Esophagus muscularis mucosa (tissue), 4 donors: ENCODE data around the gene RELL2. TPM values are rescaled to one million over a fixed set of nuclear protein-coding genes. Genes with fewer than 3 reads are reported as not detected.

Experiments
- DNase-seq: peaks from one replicate; pipeline ENCODE4 v3.0.0-alpha.2; 2017; ENCODE audit errors: extremely low spot score
- H3K27ac ChIP-seq, 4 donors: fragments of 200-600 bp; sonication (generic); replicated peaks in 1 of 4; 1 replicate in 3 of 4; 2 replicates in 1 of 4; pipeline ENCODE4 v1.5.1; 2016 to 2019; ENCODE audit warnings: mild to moderate bottlenecking in 1 of 4
- H3K27me3 ChIP-seq, 4 donors: fragments of 200-600 bp; sonication (generic); one replicate each; pipeline versions ENCODE4 v1.5.1 to v1.6.0; 2016 to 2019
- H3K36me3 ChIP-seq, 4 donors: fragments of 200-600 bp; sonication (generic); one replicate each; pipeline ENCODE4 v1.5.1; 2016 to 2019
- H3K4me1 ChIP-seq, 4 donors: fragments of 200-600 bp; sonication (generic); one replicate each; pipeline ENCODE4 v1.5.1; 2016 to 2019
- H3K4me3 ChIP-seq, 4 donors: fragments of 200-600 bp; sonication (generic); 1 replicate in 2 of 4; 2 replicates in 2 of 4; pipeline ENCODE4 v1.5.1; 2016 to 2019; ENCODE audit warnings: mild to moderate bottlenecking in 4 of 4, moderate library complexity in 1 of 4
- H3K9me3 ChIP-seq, 4 donors: fragments of 200-600 bp; sonication (generic); 1 replicate in 3 of 4; 2 replicates in 1 of 4; pipeline ENCODE4 v1.5.1; 2016 to 2019
- CTCF ChIP-seq, 3 experiments: fragments of 200-600 bp in 2 of 3; fragments of 450-650 bp in 1 of 3; sonication (generic) in 2 of 3; IDR thresholded peaks; one replicate each; pipeline ENCODE4 v1.5.1; 2017 to 2019; ENCODE audit warnings: antibody characterized with exemption in 3 of 3, mild to moderate bottlenecking in 2 of 3, moderate library complexity in 1 of 3
- EP300 ChIP-seq: sonication (generic); formaldehyde crosslinking; IDR thresholded peaks from one replicate; pipeline ENCODE4 v1.6.1; 2017; ENCODE audit warnings: antibody characterized with exemption
- POLR2A ChIP-seq: fragments of 450-650 bp; IDR thresholded peaks from one replicate; pipeline ENCODE4 v1.6.1; 2017; ENCODE audit warnings: antibody characterized with exemption, moderate library complexity, mild to moderate bottlenecking, low read depth
- POLR2AphosphoS5 ChIP-seq, 2 donors: sonication (generic); formaldehyde crosslinking; IDR thresholded peaks; one replicate each; pipeline ENCODE4 v1.6.1; 2017; ENCODE audit warnings: antibody characterized with exemption in 2 of 2
- WGBS: methylation state at CpG from one replicate; pipeline ENCODE4 v1.1.5; 2018; 5-methylcytosine and 5-hydroxymethylcytosine counted together
- intact Hi-C: fragments of 100-400 bp; cut with DNase I; formaldehyde crosslinking; loops from one replicate; pipeline ENCODE4 v1.15.1; 2023
- total RNA-seq, 4 donors: library from RNA; depleted of rRNA; stranded (reverse); fragments of >200 nt; gene quantifications; one replicate each; pipeline versions ENCODE4 v1.1.0 to v1.2.1, GENCODE V29; 2016

The RELL2 gene
- total RNA-seq, 4 donors from 2014 or later: 1.2 to 5.1 (median 2.6) TPM

DNA sequence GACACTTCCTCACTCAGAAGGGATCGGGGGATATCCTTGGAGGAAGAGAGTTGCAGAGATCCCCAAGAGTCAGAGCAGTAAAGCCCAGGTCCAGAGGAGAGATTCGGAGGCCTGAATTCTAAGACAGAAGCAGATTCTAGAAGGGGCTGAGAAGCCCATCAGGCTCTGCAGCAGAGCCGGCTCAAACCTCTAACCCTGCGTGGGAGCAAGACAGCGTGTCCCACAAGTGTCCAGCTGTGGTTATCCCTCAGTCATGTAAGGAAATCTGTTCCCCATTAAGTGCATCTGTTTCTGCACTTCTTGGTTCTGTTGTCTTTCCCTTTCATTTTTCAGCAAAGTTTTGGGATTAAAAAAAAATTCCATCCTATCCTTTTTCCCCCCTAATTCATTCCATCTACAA, 13.2 kb upstream of the RELL2 start:
- Histone ChIP-seq H3K9me3 (no peaks in the 10 kb centered on the region), H3K27me3 (no peaks in the 10 kb centered on the region), H3K4me1 (peaks cover 3 to 8% (median 5%) of the 10 kb centered on the region in 4 donors), H3K36me3 (peaks cover 45 to 84% (median 77%) of the 10 kb centered on the region in 4 donors), H3K4me3 (no peak overlapping the region), H3K27ac (no peak overlapping the region)
- 97% methylated on average over 5 of the region's 5 CpGs for WGBS
- intact Hi-C loops: no loop called here
- no peak for DNase-seq
- no peak for TF ChIP-seq POLR2AphosphoS5 (IDR thresholded peaks at IDR 0.05)
- TF ChIP-seq EP300: no peak
- TF ChIP-seq CTCF (IDR thresholded peaks at IDR 0.05): no peak
- TF ChIP-seq POLR2A: no peak

- 91% methylated on average over 5 of the region's 6 CpGs for WGBS
- Histone ChIP-seq H3K4me3 (no peak overlapping the region), H3K36me3 (peaks cover 42 to 79% (median 68%) of the 10 kb centered on the region in 4 donors), H3K9me3 (no peaks in the 10 kb centered on the region), H3K27me3 (no peaks in the 10 kb centered on the region), H3K4me1 (peaks cover 0 to 14% (median 4%) of the 10 kb centered on the region in 4 donors), H3K27ac (no peak overlapping the region)
- DNase-seq: no peak
- TF ChIP-seq POLR2AphosphoS5 (IDR thresholded peaks at IDR 0.05) (no peak), EP300 (no peak)
- intact Hi-C loops: no loop called here
Observed at GRCh38 chr5:141628175-141628788, 8.5 kb upstream of the RELL2 start.

DNA sequence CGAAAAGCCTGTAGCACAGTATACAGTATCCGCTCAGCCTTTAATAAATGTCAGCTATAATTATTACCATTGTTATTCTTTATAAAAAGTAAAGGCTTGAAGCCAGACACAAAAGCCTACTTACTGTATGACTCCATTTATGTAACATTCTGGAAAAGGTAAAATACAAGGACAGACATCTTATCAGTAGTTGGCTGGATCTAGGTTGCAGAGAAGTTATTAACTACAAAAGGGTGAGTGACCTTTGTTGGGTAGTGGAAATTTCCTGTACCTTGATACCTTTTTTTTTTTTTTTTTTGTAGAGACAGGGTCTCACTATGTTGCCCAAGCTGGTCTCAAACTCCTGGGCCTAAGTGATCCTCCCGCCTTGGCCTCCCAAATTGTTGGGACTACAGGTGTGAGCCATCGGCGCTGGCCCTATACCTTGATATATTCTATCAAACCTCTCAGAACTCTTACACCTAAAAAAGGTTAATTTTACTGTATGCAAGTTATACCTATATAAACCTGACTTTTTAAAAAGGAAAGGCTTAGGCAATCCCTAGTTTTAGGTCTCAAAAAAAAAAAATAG, 6.1 kb upstream of the RELL2 start:
- no peak for DNase-seq
- Histone ChIP-seq H3K4me1 (peaks cover 9 to 37% (median 19%) of the 10 kb centered on the region in 4 donors), H3K9me3 (no peaks in the 10 kb centered on the region), H3K36me3 (peaks cover 28 to 59% (median 47%) of the 10 kb centered on the region in 4 donors), H3K27me3 (no peaks in the 10 kb centered on the region), H3K4me3 (no peak overlapping the region), H3K27ac (no peak overlapping the region)
- no peak for TF ChIP-seq CTCF (IDR thresholded peaks at IDR 0.05)
- TF ChIP-seq POLR2A: no peak
- no peak for TF ChIP-seq POLR2AphosphoS5 (IDR thresholded peaks at IDR 0.05)
- no peak for TF ChIP-seq EP300
- 95% methylated on average over 5 of the region's 5 CpGs for WGBS
- intact Hi-C loops: no loop called here

DNA sequence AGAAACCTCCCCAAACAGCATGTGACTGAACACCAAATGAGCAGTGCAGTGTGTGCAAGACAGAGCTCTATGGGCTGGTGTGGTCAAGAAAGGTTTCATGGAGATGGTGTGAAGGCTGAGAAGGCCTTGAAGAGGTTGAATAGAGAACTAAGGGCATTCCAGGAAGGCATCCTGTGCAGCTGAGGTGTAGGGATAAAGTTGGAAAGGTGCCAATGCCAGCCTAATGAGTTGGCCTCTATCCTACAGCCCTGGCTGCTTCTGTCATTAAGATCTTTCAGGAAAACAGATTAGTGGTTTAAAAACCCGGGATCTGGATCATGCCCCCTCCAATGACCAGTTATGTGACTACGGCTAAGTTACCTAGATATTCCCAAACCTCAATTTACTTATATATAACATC, 4.1 kb upstream of the RELL2 start:
- Histone ChIP-seq H3K4me1 (peaks cover 21 to 50% (median 32%) of the 10 kb centered on the region in 4 donors), H3K27ac (no peak overlapping the region), H3K9me3 (peaks cover 0 to 3% (median 0%) of the 10 kb centered on the region in 4 donors), H3K4me3 (no peak overlapping the region), H3K36me3 (peaks cover 16 to 39% (median 30%) of the 10 kb centered on the region in 4 donors), H3K27me3 (peaks cover 0 to 1% (median 0%) of the 10 kb centered on the region in 4 donors)
- no peak for DNase-seq
- 82% methylated on average over 2 of the region's 2 CpGs for WGBS
- intact Hi-C loops: no loop called here
- no peak for TF ChIP-seq POLR2A
- no peak for TF ChIP-seq CTCF (IDR thresholded peaks at IDR 0.05)
- no peak for TF ChIP-seq EP300
- TF ChIP-seq POLR2AphosphoS5 (IDR thresholded peaks at IDR 0.05): no peak

DNA sequence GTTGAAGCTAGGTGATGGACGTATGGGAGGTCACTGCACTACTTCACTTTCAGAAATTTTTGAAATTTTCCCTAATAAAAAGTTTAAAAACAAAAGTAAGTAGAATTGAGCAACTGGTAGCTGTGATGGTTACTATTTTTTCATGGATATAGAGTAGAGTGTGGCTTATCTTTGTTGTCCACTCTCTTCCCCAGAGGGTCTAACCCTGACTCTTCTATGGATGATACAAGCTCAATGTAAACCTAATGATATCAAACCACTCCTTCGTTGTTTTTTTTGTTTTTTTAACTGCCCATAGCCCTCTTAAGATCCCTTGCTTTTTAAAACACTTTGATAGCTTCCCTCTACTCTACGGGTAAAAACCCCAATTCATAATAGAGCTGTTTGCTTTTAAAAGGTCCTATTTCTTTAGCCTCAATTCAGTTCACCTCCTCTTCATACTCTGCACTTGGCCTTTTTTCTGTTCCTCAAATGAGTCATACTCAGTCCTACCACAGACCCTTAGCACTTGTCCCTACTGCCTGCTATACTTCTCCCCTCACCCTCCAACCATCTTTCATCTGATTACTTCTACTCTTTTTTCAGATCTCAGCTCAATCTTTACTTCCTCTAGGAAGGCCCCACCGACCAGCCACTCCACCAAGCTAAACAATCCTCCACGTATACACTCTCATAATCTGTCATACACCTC, 2.8 kb upstream of the RELL2 start:
- Histone ChIP-seq H3K4me1 (peaks cover 28 to 57% (median 39%) of the 10 kb centered on the region in 4 donors), H3K27ac (no peak overlapping the region), H3K9me3 (peaks cover 0 to 3% (median 0%) of the 10 kb centered on the region in 4 donors), H3K36me3 (peaks cover 4 to 26% (median 16%) of the 10 kb centered on the region in 4 donors), H3K27me3 (peaks cover 0 to 9% (median 0%) of the 10 kb centered on the region in 4 donors), H3K4me3 (no peak overlapping the region)
- TF ChIP-seq POLR2A (no peak), EP300 (no peak), POLR2AphosphoS5 (IDR thresholded peaks at IDR 0.05) (no peak)
- WGBS: 77% methylated on average over 5 of the region's 5 CpGs
- DNase-seq: peak; percentile 21
- intact Hi-C loops: no loop called here
